HS-27A (cell line): ENCODE data around the gene ASIC2.

Experiments used
- DNase-seq: peaks from one replicate; pipeline ENCODE4 v3.0.0-alpha.2; 2012; ENCODE audit warnings: low read depth, missing footprints

The ASIC2 gene

DNA sequence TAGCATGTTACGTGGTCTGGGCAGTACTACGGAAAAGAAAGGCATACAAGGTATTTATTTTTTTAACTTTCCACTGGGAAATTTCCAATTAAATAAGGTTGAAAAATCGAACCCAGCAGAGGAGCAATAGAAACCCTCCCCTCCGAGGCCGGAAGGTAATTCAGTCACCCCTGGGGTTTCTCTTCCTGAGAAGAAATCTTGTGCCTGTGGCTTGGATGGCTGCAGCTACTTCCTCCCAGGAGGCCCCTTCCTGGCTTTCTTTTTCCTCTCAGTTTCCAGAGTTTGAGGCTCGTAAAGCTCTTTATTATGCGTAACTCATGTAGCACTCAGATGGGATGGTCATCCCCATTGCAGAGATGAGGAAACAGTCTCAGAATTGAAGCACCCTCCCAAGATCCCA, 140.3 kb downstream of the ASIC2 start:
- no peak for DNase-seq

DNA sequence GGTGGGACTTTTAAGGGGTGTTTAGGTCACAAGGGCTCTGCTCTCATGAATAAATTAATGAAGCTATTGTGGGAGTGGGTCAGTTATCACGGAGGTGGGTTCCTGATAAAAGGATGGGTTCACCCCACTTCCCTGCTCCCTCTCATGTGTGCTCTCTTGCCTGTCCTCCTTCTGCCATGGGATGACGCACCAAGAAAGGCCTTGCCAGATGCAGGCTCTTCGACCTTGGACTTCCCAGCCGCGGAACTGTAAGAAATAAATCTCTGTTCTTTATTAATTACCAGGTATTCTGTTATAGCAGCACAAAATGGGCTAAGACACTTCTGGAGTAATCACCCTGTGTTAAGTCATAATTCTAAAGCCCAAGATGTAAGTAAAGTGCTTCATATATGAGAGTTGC, 141.5 kb downstream of the ASIC2 start:
- DNase-seq, result no peak

DNA sequence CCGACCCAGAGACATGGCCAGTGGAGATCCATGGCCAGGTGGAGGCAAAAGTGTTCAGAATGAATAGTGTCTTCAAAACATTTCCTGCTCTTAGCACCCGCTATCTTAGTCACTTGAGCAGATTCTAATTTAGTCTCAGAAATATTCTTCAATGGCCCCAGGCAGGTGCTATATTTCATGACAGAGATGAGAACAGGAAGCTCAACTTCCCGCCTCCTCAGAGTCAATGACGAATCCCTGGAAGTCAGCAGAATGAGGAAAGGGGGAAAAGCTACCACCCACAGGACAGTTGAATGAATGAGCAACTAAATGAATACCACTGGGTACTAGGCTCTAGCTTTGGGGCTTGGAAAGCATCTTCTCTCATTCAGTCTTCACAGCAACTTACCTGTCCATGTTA, 147.2 kb downstream of the ASIC2 start:
- DNase-seq, result no peak

DNA sequence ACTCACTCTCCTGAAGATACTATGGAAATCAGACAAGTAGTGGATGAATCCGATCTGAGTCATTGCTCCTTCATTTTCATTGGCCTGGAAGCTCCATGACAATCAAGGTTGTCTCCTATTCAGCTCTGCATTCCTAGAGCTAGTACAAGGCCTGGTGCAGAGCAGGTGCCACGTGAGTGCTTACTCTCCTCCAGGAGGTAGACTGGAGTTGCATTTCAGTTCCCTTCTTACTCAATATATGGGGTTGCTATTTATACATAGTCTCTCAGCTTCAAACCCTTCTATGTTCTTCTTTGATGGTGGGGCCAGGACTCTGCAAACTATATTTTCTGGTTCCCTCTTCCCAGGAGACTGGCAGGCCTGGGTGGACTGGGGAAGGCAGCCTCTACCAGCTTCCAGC, 148.3 kb downstream of the ASIC2 start:
- no peak for DNase-seq

DNA sequence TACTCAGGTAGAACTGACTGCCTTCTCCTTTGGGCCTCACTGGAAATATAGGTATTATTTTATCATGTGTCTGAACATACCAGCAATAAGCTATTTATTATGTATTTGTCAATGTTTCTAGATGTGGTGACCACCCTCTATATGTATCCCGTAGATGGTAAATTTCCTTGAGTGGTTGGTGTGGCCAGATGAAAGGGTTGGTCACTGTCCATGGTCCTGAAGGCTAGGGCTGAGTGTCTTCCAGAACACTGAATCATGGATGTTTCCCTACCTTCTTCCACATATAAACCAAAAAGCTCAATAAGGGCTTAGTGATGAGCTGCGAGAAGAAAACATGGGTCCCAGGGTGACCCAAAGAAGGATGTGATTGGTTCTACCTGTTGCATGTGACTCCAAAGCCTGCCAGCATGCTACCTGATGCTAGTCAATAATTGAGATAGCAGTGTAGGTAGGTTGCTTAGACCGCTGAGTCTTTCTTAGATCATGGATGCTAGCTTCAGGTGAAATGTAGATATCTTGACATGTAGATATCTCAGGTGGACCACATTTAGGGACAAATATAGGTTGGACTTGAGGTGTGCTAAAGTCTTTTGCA, 150.3 kb downstream of the ASIC2 start:
- DNase-seq, result no peak

DNA sequence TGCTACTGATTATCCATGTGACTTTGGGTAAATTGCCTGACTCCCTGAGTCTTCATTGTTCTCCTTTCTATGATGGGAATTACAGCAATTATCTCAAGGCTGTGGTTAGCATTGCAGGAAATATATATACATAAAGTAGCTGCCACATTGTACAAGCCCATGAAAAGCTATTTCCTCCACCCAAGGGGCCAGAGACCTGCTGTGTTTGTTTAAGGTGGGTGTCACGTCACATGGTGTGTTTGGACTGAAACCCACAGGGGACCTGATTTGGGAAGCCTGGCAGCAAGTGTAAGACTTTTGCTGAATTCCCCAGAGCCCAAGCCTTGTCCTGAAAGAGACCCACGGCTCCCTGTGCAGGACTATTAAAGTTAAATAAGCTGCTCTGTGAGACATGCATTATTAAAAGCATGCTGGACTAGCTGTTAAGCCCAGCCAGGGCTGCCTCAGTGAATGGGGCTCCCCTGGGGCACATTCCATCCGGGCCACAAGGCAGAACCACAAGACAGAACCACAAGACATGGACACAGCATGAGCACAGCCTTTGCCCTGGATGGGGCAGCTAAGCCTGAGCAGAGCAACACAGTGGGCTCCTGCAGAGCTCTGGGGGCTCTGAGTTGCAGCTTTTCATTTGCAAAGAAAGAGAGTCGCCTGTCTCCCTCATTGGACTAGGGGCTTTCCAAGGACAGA, 152.5 kb downstream of the ASIC2 start:
- no peak for DNase-seq

DNA sequence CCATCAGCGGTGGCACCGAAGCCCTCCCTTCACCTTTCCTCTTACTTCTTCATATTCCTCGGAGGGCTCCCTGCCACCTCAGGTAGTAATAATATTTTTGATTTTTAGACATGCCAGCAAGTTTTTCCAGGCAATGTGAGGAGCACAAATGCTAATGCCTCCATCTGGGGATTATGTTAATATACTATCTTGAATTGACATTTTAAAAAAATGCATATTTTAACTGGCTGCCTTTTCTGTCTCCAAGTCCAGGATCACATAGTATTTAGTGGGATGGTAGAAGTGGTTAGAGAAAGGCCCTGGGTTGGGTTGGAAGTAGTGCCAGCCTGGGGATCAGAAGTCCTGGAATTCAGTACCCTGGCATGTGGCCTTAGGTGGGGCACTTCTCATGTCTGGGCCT, 154.5 kb downstream of the ASIC2 start:
- no peak for DNase-seq

DNA sequence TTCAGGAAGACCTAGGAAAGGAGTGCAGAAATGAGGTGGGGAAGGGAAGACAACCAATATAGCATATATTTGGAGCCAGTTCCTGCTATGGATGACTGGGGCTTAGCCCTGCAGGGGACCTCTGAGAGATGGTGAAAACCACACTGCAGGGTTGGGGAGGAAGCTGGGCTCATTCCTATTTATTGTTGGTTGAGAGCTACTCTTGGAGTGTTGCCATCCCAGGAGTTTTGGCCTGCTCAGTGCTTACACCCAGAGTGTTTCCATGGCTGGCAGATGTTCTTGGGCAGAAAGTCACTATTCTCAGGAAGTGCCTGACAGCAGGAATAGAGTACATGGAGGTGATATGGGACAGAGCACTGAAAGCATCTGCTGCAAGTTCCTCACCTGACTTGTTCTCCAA, 155.7 kb downstream of the ASIC2 start:
- no peak for DNase-seq

DNA sequence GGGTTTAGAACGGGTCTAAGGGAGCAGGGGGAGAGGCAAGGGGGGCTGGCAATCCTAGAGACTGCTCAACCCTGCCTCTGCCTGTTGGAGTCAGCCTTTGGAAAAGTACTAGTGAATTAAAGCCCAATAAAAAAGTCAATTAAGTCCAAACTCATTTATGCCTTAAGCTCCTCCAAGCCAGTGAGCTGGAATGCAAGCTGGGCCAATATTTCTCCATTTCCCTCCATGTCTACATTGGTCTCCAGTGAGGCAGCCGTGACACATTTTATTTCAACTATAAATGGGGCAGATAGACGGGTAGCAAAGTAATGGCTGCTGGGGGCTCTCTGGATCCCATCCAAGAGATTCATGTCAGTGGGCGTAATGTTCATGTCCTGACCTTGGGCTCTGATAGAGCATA, 157.4 kb downstream of the ASIC2 start:
- DNase-seq, result no peak

DNA sequence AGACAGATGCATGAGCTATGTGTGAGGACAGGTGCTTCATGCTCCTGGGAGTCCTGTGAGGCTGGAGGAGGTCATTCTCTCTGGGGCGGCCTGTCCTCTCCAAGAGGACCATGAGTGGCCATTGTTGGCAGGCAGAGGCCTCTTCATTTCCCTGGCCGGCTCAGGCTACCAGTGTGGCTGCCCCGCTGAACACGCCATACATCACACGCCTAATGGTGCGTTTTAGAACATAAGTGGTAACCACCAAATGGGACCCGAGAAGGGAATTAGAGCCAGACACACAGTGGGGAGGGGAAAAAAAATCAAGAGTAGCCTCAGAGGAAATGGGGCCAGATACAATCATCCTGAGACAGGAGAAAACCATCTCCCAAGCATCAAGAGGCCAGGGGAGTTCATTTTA, 161.5 kb downstream of the ASIC2 start:
- no peak for DNase-seq

DNA sequence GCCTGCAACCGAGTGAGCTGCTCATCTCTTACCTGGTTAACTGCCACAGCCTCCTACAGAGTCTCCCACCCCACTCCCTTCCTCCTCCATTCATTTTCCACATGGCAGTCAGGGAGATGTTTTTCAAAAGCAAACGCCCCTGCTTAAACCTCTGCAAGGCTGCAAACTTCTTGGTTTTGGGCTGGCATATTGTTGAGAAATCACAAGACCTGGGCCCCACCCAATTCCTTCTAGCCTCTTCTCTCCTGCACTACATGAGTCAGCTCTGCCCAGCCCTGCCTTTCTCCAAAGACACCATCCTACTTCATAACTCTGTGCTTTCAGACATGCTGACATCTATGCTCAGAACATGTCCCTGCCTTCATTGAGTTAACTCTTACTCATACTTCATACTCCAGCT, 165.4 kb downstream of the ASIC2 start:
- DNase-seq, result no peak

DNA sequence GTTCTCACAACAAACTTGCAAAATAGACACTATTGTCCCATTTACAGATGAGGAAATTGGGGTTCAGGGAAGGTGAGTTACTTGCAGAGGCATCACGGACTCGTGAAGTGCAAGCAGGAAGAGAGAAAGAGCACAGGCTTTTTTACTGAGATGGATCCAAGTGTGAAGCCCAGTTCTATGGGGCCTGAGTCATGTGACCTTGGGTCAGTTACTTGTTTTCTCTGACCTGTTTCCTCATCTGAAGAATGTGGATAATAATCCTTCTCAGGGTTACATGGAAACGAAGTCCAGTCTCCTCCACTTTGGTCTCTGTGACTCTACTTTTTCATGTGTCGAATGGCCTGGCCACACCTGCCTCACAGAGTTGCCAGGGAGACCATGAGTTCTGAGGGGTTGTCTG, 167.0 kb downstream of the ASIC2 start:
- no peak for DNase-seq

DNA sequence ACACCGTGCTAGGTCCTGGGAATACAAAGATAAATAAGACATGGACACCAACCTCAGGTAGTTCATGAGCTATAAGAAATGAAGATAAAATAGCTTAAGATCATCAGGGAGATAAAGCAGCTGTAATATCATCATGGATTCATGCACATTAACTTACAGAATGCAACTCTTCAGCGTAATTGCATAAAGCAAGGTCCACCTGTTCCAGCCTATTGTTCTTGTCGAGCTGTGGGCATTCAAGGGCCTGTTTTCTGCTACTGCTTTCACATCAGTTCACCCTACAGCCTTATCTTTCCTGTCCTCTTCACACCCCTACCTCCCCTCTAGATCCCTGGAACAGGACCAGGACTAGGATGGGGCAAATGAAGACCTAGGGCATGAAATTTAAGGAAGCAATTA, 167.5 kb downstream of the ASIC2 start:
- DNase-seq, result no peak

DNA sequence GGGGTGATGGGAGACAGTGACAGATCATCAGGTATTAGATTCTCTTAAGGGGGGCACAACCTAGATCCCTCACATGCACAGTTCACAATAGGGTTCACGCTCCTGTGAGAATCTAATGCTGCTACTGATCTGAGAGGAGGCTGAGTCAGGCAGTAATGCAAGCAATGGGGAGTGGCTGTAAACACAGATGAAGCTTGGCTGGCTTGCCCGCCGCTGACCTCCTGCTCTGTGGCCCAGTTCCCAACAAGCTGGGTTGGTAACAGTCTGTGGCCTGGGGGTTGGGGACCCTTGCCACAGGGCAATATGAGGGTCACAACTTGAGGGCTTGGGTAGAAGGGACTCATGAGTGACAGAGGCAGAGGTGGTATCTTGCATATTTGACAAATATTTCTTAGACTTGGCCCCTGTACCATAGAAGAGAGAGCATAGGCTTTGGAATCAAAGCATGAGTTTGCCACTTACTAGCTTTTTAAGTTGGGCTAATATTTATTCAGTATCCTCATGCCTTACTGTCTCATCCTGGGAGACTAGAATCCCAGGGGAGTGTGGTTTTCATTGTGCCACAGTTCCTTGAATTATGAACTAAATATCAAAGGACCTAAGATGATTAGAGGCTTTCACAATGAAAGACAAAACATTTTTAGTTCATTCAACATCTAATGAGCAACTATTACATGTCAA, 168.1 kb downstream of the ASIC2 start:
- no peak for DNase-seq

DNA sequence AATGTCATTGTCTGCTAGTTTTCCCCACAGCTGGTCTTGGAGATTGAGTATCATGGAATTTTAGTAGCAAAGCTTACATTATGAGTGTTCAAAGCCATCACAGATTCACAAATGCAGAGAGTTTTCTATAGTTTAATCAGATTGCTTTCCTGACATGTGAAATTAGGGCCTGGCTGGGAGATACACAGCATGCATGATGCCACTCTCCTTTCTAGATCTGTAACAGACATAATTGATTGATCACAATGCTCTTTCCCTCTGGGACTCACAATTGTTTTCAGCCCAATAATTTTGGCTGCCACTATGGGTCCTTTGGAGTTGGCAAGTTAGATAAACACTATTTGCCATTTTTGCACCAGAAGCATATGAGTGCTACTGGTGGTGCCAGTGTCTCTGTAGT, 168.9 kb downstream of the ASIC2 start:
- no peak for DNase-seq

DNA sequence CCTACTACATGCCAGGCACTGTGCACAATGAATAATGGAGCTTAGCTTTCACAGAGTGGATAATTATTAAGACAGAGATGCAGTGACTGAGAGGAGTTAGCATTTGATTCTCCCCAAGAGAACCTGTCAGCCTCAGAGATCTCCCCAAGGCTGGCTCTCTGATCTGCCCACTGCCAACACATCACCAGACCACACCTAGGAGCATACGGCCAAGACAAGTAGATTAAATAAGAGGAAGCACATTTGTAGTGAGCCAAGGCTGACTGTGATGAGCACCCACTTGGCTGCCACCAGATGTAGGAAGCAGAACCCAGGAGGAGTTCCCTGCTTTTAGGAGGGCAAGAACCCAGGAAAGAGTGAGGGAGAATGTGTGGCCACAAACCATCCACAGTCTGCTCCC, 171.3 kb downstream of the ASIC2 start:
- DNase-seq, result no peak

DNA sequence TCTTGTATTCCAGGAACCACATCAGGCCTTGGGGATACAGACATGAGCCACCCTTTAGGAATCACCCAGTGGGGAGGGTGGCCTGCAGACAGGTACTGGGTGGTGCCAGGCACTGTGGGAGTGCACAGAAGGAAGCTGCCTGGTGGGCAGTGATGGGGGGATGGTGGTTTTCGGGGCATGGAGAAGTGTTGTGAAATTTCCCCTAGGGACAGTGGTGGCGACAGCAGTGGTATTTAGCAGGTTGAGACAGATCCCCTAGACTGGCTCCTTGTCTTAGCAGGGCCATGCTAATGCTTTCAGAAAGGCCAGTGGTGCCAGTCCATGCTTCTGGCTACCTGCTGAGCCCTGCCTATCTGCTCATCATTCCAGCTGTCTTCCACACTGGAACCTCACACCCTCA, 171.8 kb downstream of the ASIC2 start:
- no peak for DNase-seq

DNA sequence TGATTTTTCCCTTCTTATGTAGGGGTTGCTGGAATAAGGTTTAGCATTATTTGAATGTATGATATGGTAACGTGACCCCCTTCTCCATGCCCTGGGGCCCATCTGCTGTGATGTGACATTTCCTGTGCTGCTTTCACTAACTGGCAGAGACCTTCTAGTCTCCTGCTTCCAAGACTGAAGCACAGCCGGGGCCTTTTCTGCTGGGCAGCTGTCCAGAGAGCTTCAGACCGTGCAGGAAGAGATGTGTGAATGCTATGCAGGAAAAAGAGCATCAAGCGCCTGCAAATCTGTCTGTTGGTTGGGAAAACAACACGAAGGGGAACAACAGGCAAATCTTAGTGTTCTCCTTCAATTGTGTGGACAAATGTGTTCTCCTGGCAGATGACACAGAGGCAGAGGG, 173.0 kb downstream of the ASIC2 start:
- no peak for DNase-seq

DNA sequence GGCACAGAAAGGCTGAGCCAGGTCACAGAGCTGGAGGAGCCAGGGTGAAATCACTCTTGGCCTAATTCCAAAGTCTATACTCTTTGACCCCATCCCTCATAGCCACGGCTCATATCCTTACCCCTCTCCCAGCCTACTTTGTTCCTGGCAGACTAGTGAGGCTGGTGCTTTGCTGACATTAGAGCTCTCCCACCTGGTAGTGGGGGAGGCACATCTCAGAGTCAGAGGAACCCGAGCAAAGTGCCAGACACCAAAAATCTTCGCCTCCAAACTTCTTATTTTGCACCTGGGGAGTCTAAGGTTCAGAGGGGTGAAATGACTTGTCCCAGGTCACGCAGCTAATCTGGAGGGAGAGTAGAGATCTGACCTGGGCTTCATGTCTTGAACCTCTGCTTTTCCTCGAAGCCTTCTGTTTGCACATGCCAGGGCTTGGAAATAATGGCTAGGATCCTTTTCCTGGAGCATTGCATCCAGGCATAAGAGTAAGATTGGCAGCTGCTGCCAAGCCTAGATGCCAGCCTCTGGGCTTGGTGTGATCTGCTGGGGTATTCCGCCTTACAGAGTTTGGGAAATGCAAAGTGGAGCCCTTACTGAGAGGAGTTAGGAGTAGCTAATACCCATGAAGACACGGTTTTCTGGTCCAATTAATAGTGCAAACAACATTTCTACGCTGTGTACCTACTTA, 174.6 kb downstream of the ASIC2 start:
- no peak for DNase-seq

DNA sequence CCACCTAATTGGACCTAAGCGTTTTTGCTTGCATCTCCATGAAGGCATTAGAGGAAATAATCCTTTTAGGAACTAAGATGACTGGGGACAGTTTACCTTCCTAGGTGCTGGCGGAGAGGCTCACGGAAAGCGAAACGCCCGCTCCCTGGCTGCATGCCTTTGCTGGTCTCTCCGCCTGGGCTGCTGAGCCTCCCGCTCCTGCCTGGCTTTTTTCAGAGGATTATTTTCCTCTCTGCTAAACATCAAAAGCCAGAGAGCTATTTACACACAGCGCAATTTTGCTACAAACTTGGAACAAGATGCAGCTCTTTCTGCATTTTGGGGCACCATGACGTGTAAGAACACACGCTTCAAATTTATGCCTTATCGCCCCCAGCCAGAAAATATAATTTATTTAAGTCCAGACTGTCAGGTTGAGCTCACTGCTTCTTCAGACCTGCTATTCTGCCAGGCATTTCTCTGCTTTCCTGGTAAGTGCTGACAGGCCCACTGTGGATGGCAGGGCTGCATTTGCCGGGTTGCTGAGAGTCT, 177.0 kb downstream of the ASIC2 start:
- DNase-seq, result no peak

DNA sequence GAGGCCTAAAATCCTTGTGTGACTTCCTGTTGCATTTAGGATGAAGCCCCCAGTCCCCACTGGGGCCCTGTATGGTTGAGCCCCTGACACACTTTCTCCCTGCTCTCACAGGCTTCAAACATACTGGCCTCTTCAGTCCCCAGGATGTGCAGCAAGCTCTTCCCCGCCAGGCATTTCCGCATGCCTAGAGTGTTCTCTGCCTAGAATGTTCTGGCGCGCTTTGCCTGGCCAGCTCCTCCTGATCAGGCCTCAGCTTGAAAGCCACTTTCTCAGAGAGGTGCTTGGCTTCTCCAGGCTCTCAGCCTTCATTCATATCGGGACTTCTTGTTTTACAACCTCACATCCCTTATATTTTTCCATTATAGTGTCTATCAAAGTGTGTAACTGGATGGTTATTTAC, 177.7 kb downstream of the ASIC2 start:
- no peak for DNase-seq

DNA sequence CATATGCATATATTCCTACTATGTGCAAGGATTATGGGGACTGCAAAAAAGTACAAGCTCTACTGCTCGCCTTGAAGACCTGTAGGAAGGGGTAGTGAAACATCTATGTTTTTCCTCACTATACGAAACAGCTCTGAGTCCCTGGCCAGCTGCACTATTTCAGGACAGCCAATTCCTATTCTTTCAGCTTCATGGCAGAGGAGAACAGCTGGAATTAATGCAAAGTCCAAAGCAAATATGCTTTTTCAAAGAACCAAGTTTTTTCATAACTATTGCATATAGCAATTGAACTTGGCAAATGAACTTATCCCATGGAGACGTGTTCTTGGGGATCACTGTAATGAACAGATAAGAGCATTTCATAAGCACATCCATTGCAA, 179.1 kb downstream of the ASIC2 start:
- no peak for DNase-seq
